Sigmoid colon (tissue), 4 donors: Measurements from ENCODE around the gene DOK6.

Experiments
- EP300 ChIP-seq, 4 donors: sonication (generic); formaldehyde crosslinking; IDR thresholded peaks; one replicate each; pipeline ENCODE4 v1.6.1; 2017; ENCODE audit warnings: antibody characterized with exemption in 4 of 4
- POLR2A ChIP-seq, 2 donors: fragments of 450-650 bp; IDR thresholded peaks; one replicate each; pipeline ENCODE4 v1.6.1; 2016; ENCODE audit warnings: antibody characterized with exemption in 2 of 2, mild to moderate bottlenecking in 2 of 2, moderate library complexity in 2 of 2

DNA sequence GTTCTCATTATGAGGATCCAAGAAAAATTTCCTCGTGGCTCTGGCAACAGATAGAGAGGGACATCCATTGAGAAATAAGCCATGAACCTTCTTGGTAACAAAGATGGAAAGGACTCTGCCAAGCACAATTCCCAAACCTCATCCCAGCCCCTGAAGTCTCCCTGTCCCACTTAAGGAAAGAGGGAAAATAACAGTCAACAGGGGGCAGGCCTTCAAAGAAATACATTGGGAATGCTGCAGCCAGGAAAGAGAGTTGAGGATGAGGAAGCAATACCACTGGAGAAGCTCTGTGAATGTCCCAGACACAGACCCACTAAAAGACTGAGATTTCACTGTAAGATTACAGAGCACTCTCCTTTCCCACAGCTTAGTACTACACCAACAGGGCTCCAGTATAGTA is 453.8 kb downstream of the DOK6 start:
- TF ChIP-seq POLR2A (IDR thresholded peaks at IDR 0.05) (no peak), EP300 (IDR thresholded peaks at IDR 0.05) (no peak)
